Glutamatergic neuron (in vitro differentiated cells): Measurements from ENCODE around the gene ZNF280B. TPM values are rescaled to one million over a fixed set of nuclear protein-coding genes. Genes with fewer than 3 reads are reported as not detected.
"Not testable (repeated sequence)": the region's sequence is repeated elsewhere in the genome, so short reads cannot be mapped to it uniquely, and the experiment has no call there.

Experiments used
- DNase-seq: peaks from one replicate; pipeline ENCODE4 v3.0.0; 2022
- H3K27ac Mint-ChIP-seq: one replicate; pipeline ENCODE4 v1.8.0; 2020; ENCODE audit warnings: mild to moderate bottlenecking, mixed read lengths, inconsistent platforms; ENCODE audit not compliant: unreplicated experiment
- H3K27me3 Mint-ChIP-seq: one replicate; pipeline ENCODE4 v1.8.0; 2020; ENCODE audit warnings: mild to moderate bottlenecking, moderate library complexity, mixed read lengths, inconsistent platforms; ENCODE audit not compliant: unreplicated experiment
- H3K36me3 Mint-ChIP-seq: one replicate; pipeline ENCODE4 v1.8.0; 2020; ENCODE audit warnings: mild to moderate bottlenecking, mixed read lengths, inconsistent platforms; ENCODE audit not compliant: unreplicated experiment
- H3K4me1 Mint-ChIP-seq: one replicate; pipeline ENCODE4 v1.8.0; 2020; ENCODE audit warnings: mild to moderate bottlenecking, low read depth, mixed read lengths, inconsistent platforms; ENCODE audit not compliant: unreplicated experiment
- H3K4me3 Mint-ChIP-seq: one replicate; pipeline ENCODE4 v1.8.0; 2020; ENCODE audit warnings: mild to moderate bottlenecking, mixed read lengths, inconsistent platforms; ENCODE audit not compliant: unreplicated experiment
- H3K9me3 Mint-ChIP-seq: one replicate; pipeline ENCODE4 v1.8.0; 2020; ENCODE audit warnings: mild to moderate bottlenecking, moderate library complexity, mixed read lengths, inconsistent platforms; ENCODE audit not compliant: unreplicated experiment
- total RNA-seq: library from RNA; stranded (reverse); fragmentation: NEBNext Ultra II Directional; extraction: Animal tissue kit (Norgen Biotek cat#: 25700); gene quantifications from one replicate; pipeline ENCODE4 v1.2.1, GENCODE V29; 2021; ENCODE audit not compliant: unreplicated experiment
- TF ChIP-seq, protein P1 (sequence below): fragments of 200-600 bp; sonication (generic); IDR thresholded peaks from one replicate; pipeline ENCODE4 v1.5.0; 2021; ENCODE audit not compliant: partially characterized antibody, unreplicated experiment

ZNF280B gene
- total RNA-seq, 1 donor from 2014 or later, result 1.8 TPM

GRCh38 chr22:22480940-22481339 lies 27.6 kb downstream of the ZNF280B start:
- no peaks in the 10 kb centered on the region for H3K9me3 Mint-ChIP-seq
- no peak overlapping the region for H3K4me3 Mint-ChIP-seq
- H3K27ac Mint-ChIP-seq, result no peak overlapping the region
- TF ChIP-seq, protein P1, sequence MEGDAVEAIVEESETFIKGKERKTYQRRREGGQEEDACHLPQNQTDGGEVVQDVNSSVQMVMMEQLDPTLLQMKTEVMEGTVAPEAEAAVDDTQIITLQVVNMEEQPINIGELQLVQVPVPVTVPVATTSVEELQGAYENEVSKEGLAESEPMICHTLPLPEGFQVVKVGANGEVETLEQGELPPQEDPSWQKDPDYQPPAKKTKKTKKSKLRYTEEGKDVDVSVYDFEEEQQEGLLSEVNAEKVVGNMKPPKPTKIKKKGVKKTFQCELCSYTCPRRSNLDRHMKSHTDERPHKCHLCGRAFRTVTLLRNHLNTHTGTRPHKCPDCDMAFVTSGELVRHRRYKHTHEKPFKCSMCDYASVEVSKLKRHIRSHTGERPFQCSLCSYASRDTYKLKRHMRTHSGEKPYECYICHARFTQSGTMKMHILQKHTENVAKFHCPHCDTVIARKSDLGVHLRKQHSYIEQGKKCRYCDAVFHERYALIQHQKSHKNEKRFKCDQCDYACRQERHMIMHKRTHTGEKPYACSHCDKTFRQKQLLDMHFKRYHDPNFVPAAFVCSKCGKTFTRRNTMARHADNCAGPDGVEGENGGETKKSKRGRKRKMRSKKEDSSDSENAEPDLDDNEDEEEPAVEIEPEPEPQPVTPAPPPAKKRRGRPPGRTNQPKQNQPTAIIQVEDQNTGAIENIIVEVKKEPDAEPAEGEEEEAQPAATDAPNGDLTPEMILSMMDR, result no peak
- no peaks in the 10 kb centered on the region for H3K4me1 Mint-ChIP-seq
- no peaks in the 10 kb centered on the region for H3K27me3 Mint-ChIP-seq
- H3K36me3 Mint-ChIP-seq, result no peaks in the 10 kb centered on the region
- DNase-seq, result no peak

GRCh38 chr22:22479999-22480532 lies 28.5 kb downstream of the ZNF280B start:
- Mint-ChIP-seq H3K27ac (no peak overlapping the region), H3K27me3 (no peaks in the 10 kb centered on the region), H3K9me3 (no peaks in the 10 kb centered on the region), H3K36me3 (no peaks in the 10 kb centered on the region), H3K4me1 (no peaks in the 10 kb centered on the region), H3K4me3 (no peak overlapping the region)
- TF ChIP-seq, protein P1, result no peak
- DNase-seq, result no peak

- no peak for DNase-seq
- H3K27ac Mint-ChIP-seq, result no peak overlapping the region
- no peaks in the 10 kb centered on the region for H3K4me1 Mint-ChIP-seq
- no peak overlapping the region for H3K4me3 Mint-ChIP-seq
- no peaks in the 10 kb centered on the region for H3K9me3 Mint-ChIP-seq
- H3K36me3 Mint-ChIP-seq, result no peaks in the 10 kb centered on the region
- H3K27me3 Mint-ChIP-seq, result no peaks in the 10 kb centered on the region
- TF ChIP-seq, protein P1, result no peak
These were observed 29.4 kb downstream of the ZNF280B start for GRCh38 chr22:22479116-22479515.

DNA sequence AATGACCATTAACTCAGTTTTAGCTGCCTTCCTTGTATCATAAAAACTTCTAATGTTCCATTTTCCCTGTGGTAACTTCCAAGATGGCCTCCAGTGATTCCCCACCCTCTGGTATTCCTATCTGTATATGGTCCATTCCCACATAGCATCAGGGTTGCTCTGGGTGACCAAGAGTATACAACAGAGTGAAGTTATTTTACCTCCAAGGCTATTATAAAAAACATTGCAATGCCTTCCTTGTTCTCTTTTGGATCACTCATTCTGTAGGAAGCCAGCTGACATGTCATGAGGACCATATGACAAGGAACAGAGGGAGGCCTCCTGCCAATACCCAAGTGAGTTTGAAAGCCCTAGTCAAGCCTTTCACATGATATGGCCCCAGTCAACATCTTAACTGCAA lies 30.1 kb downstream of the ZNF280B start:
- Mint-ChIP-seq H3K4me1 (no peaks in the 10 kb centered on the region), H3K9me3 (no peaks in the 10 kb centered on the region), H3K4me3 (no peak overlapping the region), H3K36me3 (no peaks in the 10 kb centered on the region), H3K27me3 (no peaks in the 10 kb centered on the region), H3K27ac (no peak overlapping the region)
- no peak for DNase-seq
- TF ChIP-seq, protein P1, result no peak

GRCh38 chr22:22474733-22475132 lies 33.8 kb downstream of the ZNF280B start:
- TF ChIP-seq, protein P1, result no peak
- Mint-ChIP-seq H3K27me3 (no peaks in the 10 kb centered on the region), H3K4me1 (no peaks in the 10 kb centered on the region)

GRCh38 chr22:22471104-22471503 lies 37.4 kb downstream of the ZNF280B start:
- not testable (repeated sequence) for H3K27me3 Mint-ChIP-seq, H3K36me3 Mint-ChIP-seq, H3K4me3 Mint-ChIP-seq

More at GRCh38 chr22:22474733-22475132, 33.8 kb downstream of the ZNF280B start:
- Mint-ChIP-seq H3K4me3 (no peak overlapping the region), H3K36me3 (peaks cover 3% of the 10 kb centered on the region), H3K27ac (no peak overlapping the region), H3K9me3 (no peaks in the 10 kb centered on the region)
- DNase-seq, result no peak

More at GRCh38 chr22:22471104-22471503, 37.4 kb downstream of the ZNF280B start:
- not testable (repeated sequence) for H3K4me1 Mint-ChIP-seq, H3K27ac Mint-ChIP-seq, H3K9me3 Mint-ChIP-seq, DNase-seq
